ENCODE results near the gene SAFB. TPM values are rescaled to one million over a fixed set of nuclear protein-coding genes. Genes with fewer than 3 reads are reported as not detected.
"Not testable (repeated sequence)": the region's sequence is repeated elsewhere in the genome, so short reads cannot be mapped to it uniquely, and the experiment has no call there.

SAFB gene
- polyA plus RNA-seq, 4 donors, result 126 to 190 (median 159) TPM

- no peak for DNase-seq (ENCODE audit: low read depth in 4 of 4, low spot score in 2 of 4)
These were observed 58.7 kb downstream of the SAFB start for GRCh38 chr19:5681391-5682106.

DNA sequence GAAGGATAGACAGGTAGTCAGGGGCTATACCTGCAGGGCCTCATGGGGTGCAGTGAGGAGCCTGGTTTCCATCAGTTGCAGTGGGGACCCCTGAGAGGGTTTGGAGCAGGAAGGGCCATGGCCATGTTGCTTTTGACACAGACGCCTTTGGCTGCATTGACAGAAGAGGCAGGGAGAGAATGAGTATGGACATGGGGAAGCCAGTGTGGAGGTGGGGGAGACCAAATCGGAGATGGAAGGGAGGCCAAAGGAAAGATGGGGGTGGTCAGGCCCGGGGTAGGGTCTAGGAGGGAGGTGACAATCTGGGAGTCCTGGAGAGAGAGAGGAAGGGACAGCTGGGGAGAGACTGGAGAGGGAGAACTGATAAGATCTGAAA lies 59.2 kb downstream of the SAFB start:
- no peak for DNase-seq (ENCODE audit: low read depth in 4 of 4, low spot score in 2 of 4)

GRCh38 chr19:5683177-5683886 lies 60.4 kb downstream of the SAFB start:
- DNase-seq (ENCODE audit: low read depth in 4 of 4, low spot score in 2 of 4), result no peak

- DNase-seq (ENCODE audit: low read depth in 4 of 4, low spot score in 2 of 4), result no peak
These were observed 62.0 kb downstream of the SAFB start for GRCh38 chr19:5684694-5685430.

DNA sequence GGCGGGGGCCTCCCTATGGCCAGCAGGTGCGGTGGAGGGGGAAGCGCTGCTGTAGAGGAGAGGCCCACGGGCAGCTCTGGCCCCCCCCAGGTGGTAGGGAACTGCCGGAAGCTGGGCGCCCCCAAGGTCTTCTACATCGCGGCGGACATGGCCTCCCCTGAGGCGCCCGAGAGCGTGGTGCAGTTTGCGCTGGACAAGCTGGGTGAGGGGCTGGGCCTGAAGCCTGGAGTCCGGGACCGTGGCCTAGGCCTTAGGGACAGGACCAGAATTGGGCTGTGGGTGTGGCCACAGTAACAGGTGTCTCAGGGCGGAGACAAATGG lies 63.4 kb downstream of the SAFB start:
- DNase-seq (ENCODE audit: low read depth in 4 of 4, low spot score in 2 of 4), result no peak

GRCh38 chr19:5686647-5687359 lies 63.9 kb downstream of the SAFB start:
- peak; percentile 64 to 84 (median 78) for DNase-seq (ENCODE audit: low read depth in 4 of 4, low spot score in 2 of 4)

DNA sequence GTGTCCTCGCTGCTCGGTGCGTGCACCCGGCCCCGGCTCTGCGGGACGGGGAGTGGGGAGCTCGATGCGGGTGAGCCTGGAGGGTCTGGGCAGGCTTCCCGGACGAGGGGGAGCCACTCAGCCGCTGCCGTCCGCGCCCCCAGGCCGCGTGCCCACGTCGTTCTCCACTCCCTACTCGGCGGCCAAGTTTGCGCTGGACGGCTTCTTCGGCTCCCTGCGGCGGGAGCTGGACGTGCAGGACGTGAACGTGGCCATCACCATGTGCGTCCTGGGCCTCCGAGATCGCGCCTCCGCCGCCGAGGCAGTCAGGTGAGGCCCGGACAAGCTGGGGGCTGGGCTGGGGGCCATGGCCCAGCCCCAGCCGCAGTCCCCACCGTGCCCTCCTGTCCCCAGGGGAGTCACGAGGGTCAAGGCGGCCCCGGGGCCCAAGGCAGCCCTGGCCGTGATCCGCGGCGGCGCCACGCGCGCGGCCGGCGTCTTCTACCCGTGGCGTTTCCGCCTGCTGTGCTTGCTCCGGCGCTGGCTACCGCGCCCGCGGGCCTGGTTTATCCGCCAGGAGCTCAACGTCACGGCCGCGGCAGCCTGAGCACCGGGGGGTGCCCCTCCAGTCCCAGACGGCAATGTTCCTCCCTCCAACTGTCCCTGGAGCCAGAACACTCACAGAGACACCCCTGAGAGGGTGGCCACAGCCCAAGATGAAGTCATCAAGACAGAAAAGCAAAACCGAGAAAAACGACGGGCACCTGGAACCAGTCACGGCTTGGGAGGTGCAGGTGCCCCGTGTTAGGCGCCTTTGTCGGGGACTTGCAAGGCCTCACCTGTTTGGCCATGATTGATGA lies 64.7 kb downstream of the SAFB start:
- no peak for DNase-seq (ENCODE audit: low read depth in 4 of 4, low spot score in 2 of 4)

DNA sequence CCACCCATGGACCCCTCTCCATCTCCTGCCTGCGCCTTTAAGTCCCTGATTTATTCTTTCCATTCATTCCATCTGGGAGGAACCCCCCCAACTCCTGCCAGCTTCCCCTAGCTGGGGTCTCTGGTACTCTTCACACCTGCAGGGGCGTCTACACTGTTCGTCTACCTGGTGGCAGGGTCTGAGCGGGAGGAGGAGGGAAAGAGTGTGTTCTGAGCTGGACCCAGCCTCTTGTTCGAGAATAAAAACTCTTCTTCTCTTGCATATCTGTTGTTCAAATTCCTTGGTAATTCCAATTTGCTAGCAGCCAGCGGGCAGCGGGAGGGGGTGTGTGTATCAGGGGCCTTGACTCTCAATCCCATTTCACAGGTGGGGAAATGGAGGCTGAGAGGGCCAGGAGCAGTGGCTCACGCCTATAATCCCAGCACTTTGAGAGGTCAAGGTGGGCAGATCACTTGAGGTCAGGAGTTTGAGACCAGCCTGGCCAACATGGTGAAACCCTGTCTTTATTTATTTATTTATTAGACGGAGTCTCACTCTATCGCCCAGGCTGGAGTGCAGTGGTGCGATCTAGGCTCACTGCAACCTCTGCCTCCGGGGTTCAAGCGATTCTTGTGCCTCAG lies 65.5 kb downstream of the SAFB start:
- not testable (repeated sequence) for DNase-seq (ENCODE audit: low read depth in 4 of 4, low spot score in 2 of 4)

GRCh38 chr19:5690125-5690954 lies 67.5 kb downstream of the SAFB start, which contains the start of gene RPL36:
Gene RPL36, plus strand, starts transcription at chr19:5690295. Its CDS starts 213 bp downstream, at chr19:5690508.
- DNase-seq (ENCODE audit: low read depth in 4 of 4, low spot score in 2 of 4), result peak; percentile 91 to 94 (median 94)

GRCh38 chr19:5690955-5691821 lies 68.3 kb downstream of the SAFB start:
- no peak for DNase-seq (ENCODE audit: low read depth in 4 of 4, low spot score in 2 of 4)

GRCh38 chr19:5691822-5692722 lies 69.2 kb downstream of the SAFB start:
- no peak for DNase-seq (ENCODE audit: low read depth in 4 of 4, low spot score in 2 of 4)

- DNase-seq (ENCODE audit: low read depth in 4 of 4, low spot score in 2 of 4), result no peak
These were observed 69.9 kb downstream of the SAFB start for GRCh38 chr19:5692723-5693194.

DNA sequence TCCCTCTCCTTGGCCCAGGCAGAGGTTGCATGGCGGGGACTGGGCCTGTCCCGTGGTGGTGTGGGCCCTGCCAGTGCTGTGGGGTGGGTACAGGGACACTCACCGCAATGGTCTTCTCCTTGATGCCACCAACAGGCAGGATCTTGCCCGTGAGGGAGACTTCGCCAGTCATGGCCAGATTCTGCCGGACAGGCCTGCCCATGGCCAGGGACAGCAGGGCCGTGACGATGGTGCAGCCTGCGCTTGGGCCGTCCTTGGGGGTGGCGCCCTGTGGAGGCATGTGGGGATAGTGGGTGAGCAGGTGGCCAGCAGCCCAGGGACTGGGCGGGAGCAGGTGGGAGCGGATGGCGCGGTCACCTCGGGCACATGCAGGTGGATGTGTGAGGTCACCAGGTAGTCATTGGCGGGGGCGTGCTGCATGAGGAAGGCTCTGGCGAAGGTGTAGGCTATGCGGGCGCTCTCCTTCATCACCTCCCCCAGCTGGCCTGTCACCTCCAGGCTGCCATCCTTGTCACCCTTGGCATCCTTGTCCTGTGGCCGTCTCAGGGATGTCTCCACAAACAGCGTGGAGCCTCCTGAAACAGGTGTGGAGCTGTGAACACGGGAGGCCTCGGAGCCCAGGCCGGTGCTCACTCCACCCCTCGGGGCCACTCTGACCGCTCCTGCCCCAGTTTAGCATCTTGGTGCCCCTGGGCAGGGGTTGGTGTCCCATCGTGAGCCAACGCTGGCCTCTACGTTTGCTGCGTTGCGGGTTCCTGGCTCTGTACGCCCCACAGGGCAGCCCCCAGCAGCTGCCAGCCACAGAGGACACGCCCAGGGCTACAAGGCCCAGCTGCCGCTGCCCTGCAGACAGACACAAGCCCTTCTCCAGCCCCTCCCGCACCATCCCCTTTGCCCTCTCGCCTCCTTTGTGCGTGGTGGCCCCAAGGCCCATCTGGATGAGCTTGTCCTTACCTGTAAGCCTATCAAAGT lies 70.6 kb downstream of the SAFB start:
- no peak for DNase-seq (ENCODE audit: low read depth in 4 of 4, low spot score in 2 of 4)

- DNase-seq (ENCODE audit: low read depth in 4 of 4, low spot score in 2 of 4), result no peak
These were observed 71.5 kb downstream of the SAFB start for GRCh38 chr19:5694167-5694955.

Measured in left renal cortex interstitium (tissue), 4 donors.